ENCODE data around the gene PLA2G15. TPM values are rescaled to one million over a fixed set of nuclear protein-coding genes. Genes with fewer than 3 reads are reported as not detected.

Gene PLA2G15
- total RNA-seq, 4 donors from 2014 or later = 8.3 to 27.5 (median 17.6) TPM

- no peaks in the 10 kb centered on the region for H3K9me3 ChIP-seq
- H3K27ac ChIP-seq = no peak overlapping the region
- H3K36me3 ChIP-seq = peaks cover 0 to 91% (median 0%) of the 10 kb centered on the region in 3 donors
- no peaks in the 10 kb centered on the region for H3K27me3 ChIP-seq
- no peaks in the 10 kb centered on the region for H3K4me1 ChIP-seq
- H3K4me3 ChIP-seq = no peak overlapping the region
- no peak for DNase-seq
- no peak for TF ChIP-seq POLR2A (IDR thresholded peaks at IDR 0.05)
- TF ChIP-seq CTCF (IDR thresholded peaks at IDR 0.05) = no peak
These were observed 53.1 kb downstream of the PLA2G15 start for GRCh38 chr16:68298312-68298711.

DNA sequence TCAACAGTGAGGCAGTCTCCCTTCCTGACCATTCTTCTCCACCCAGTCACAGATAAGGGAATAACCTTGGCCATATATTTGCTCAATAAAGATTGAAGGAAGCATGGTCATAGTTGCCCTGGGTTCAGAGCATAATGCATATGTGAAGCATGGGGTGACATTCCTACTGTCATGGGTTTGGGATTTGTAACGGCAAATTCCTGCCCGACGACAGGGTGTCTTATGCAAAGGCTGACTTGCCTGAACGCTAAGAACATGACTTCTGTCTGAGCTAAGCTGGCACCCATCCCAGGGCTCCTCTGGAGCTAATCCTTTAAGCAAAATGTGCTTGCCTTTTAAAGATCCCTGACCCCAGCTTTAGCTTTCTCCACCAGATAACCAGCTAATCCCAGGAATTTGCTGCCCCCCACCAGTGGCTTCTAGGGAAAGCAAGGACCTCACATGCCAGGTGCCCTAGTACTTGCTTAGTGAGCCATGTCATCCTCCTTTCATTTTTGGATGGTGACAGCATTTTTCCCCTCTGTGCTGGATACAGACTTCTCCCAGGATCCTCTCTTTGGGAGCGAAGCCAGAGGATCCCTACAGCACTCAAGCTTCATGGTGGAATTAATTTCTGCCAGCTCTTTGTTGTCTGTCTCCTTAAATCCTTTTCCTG lies 53.9 kb downstream of the PLA2G15 start:
- no peak for TF ChIP-seq CTCF (IDR thresholded peaks at IDR 0.05)
- no peak for TF ChIP-seq POLR2A (IDR thresholded peaks at IDR 0.05)
- no peak overlapping the region for H3K4me3 ChIP-seq
- H3K4me1 ChIP-seq = no peaks in the 10 kb centered on the region
- DNase-seq = no peak
- H3K27me3 ChIP-seq = no peaks in the 10 kb centered on the region
- peak overlapping the region in 1 of 4 donors; percentile 46 for H3K27ac ChIP-seq
- H3K9me3 ChIP-seq = no peaks in the 10 kb centered on the region
- peaks cover 0 to 91% (median 0%) of the 10 kb centered on the region in 3 donors for H3K36me3 ChIP-seq

- H3K9me3 ChIP-seq = no peaks in the 10 kb centered on the region
- peak overlapping the region in 1 of 4 donors; percentile 46 for H3K27ac ChIP-seq
- no peaks in the 10 kb centered on the region for H3K4me1 ChIP-seq
- no peak overlapping the region for H3K4me3 ChIP-seq
- no peak for TF ChIP-seq CTCF (IDR thresholded peaks at IDR 0.05)
- TF ChIP-seq POLR2A (IDR thresholded peaks at IDR 0.05) = no peak
- no peaks in the 10 kb centered on the region for H3K27me3 ChIP-seq
- H3K36me3 ChIP-seq = peaks cover 0 to 91% (median 0%) of the 10 kb centered on the region in 3 donors
- DNase-seq = no peak
These were observed 54.6 kb downstream of the PLA2G15 start for GRCh38 chr16:68299571-68300453.

DNA sequence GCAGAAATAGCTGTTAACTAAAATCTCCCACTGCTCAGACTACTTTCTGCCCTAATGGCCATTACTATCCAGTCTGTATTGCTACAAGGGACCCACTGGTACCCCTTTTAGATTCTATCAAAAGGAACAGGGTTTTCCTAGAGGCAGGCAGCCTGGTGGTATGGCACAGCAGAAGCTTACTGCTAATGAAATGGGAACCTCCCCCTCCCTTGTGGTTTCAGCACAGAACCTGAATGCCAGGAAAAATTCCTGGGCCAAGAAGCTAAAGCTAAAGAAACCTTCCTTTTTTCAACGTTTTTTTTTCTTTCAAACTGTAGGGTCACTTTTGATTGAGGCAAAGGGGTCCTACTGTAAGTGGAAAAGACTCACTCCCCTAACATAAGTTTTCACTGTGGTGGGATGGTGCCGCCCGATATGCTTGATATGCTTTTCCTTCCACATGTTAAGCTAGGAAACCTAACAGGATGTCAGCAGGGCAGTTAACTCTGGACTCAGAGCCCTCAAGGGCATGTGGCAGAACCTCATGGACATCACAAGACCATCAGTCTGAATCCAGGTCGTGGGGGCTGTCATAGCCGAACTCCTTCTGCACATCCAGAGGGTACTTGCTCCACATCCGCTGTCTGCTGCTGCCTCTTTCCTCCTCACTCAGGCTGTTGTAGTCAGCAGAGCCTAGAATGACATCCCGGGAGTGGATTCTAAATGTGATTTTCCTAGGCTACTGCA lies 55.7 kb downstream of the PLA2G15 start:
- Histone ChIP-seq H3K4me1 (no peaks in the 10 kb centered on the region), H3K27ac (no peak overlapping the region), H3K27me3 (no peaks in the 10 kb centered on the region), H3K9me3 (no peaks in the 10 kb centered on the region), H3K4me3 (no peak overlapping the region), H3K36me3 (peaks cover 0 to 93% (median 0%) of the 10 kb centered on the region in 3 donors)
- DNase-seq = no peak
- TF ChIP-seq POLR2A (IDR thresholded peaks at IDR 0.05) (no peak), CTCF (IDR thresholded peaks at IDR 0.05) (no peak)

DNA sequence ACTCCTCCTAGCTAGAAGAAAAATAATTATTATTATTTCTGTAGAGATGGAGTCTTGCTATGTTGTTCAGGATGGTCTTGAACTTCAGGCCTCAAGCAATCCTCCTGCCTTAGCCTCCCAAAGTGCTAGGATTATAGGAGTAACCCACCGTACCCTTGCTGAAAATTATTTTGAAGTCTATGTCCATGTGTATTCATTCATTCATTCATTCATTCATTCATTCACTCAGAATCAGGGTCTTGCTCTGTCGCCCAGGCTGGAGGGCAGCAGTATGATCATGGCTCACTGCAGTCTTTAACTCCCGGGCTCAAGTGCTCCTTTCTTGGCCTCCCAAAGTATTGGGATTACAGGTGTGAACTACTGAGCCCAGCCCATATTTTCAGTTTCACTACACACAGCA lies 61.5 kb downstream of the PLA2G15 start:
- TF ChIP-seq CTCF (IDR thresholded peaks at IDR 0.05) = no peak
- no peak for TF ChIP-seq POLR2A (IDR thresholded peaks at IDR 0.05)

More for the DNA sequence above, 61.5 kb downstream of the PLA2G15 start:
- Histone ChIP-seq H3K4me3 (no peak overlapping the region), H3K27me3 (no peaks in the 10 kb centered on the region), H3K9me3 (no peaks in the 10 kb centered on the region), H3K36me3 (peaks cover 0 to 70% (median 0%) of the 10 kb centered on the region in 3 donors), H3K4me1 (peaks cover 3 to 25% (median 10%) of the 10 kb centered on the region in 4 donors), H3K27ac (no peak overlapping the region)
- DNase-seq = no peak
